Mesothelial cell of epicardium (in vitro differentiated cells): Measurements from ENCODE around the gene UGT1A10. TPM values are rescaled to one million over a fixed set of nuclear protein-coding genes. Genes with fewer than 3 reads are reported as not detected.
A peak's percentile ranks its signal among the peaks of the same experiment; 100 is the strongest.

ENCODE experiments used
- DNase-seq, 2 experiments: peaks; one replicate each; pipeline ENCODE4 v3.0.0; 2021; ENCODE audit warnings: low spot score in 2 of 2; ENCODE audit not compliant: unreplicated experiment in 2 of 2
- H3K27ac Mint-ChIP-seq: 2 replicates; pipeline ENCODE4 v1.8.0; 2021; ENCODE audit warnings: mixed read lengths
- H3K27me3 Mint-ChIP-seq: 2 replicates; pipeline ENCODE4 v1.8.0; 2021; ENCODE audit warnings: low read depth, mixed read lengths
- H3K36me3 Mint-ChIP-seq: 2 replicates; pipeline ENCODE4 v1.8.0; 2021; ENCODE audit warnings: mixed read lengths
- H3K4me1 Mint-ChIP-seq: 2 replicates; pipeline ENCODE4 v1.8.0; 2021; ENCODE audit warnings: mixed read lengths
- H3K4me3 Mint-ChIP-seq: 2 replicates; pipeline ENCODE4 v1.8.0; 2021; ENCODE audit warnings: mild to moderate bottlenecking, moderate library complexity, mixed read lengths
- H3K9me3 Mint-ChIP-seq: 2 replicates; pipeline ENCODE4 v1.8.0; 2021; ENCODE audit warnings: mixed read lengths
- CTCF ChIP-seq: fragments of 200-600 bp; sonication (generic); IDR thresholded peaks from one replicate; pipeline ENCODE4 v1.5.0; 2021; ENCODE audit warnings: antibody characterized with exemption; ENCODE audit not compliant: unreplicated experiment
- total RNA-seq: library from RNA; stranded (reverse); gene quantifications from 3 replicates; pipeline ENCODE4 v1.2.1, GENCODE V29; 2021

UGT1A10 gene
- total RNA-seq, 1 donor from 2014 or later, result not detected

GRCh38 chr2:233821709-233822100, 185.5 kb downstream of the UGT1A10 start:
- H3K36me3 Mint-ChIP-seq, result no peaks in the 10 kb centered on the region
- peaks cover 7% of the 10 kb centered on the region for H3K27me3 Mint-ChIP-seq
- H3K4me3 Mint-ChIP-seq, result no peak overlapping the region
- H3K9me3 Mint-ChIP-seq, result peaks cover 7% of the 10 kb centered on the region
- H3K4me1 Mint-ChIP-seq, result peaks cover 9% of the 10 kb centered on the region
- H3K27ac Mint-ChIP-seq, result no peak overlapping the region
- DNase-seq, result peak in 1 of 2 experiments; percentile 25
- no peak for TF ChIP-seq CTCF

GRCh38 chr2:233822101-233822771, 186.0 kb downstream of the UGT1A10 start:
- H3K27ac Mint-ChIP-seq, result no peak overlapping the region
- no peak for TF ChIP-seq CTCF
- no peaks in the 10 kb centered on the region for H3K36me3 Mint-ChIP-seq
- H3K27me3 Mint-ChIP-seq, result peaks cover 7% of the 10 kb centered on the region
- DNase-seq, result peak in 1 of 2 experiments; percentile 7
- peaks cover 3% of the 10 kb centered on the region for H3K4me1 Mint-ChIP-seq
- no peak overlapping the region for H3K4me3 Mint-ChIP-seq
- peaks cover 9% of the 10 kb centered on the region for H3K9me3 Mint-ChIP-seq

Other genes starting within 250 kb of the UGT1A10 start
- gene USP40, start 69.7 kb upstream of the UGT1A10 start, total RNA-seq, result 48.7 to 51.0 TPM (median 50.0 TPM) in 3 replicates
- gene UGT1A8, start 18.8 kb upstream of the UGT1A10 start, total RNA-seq, result not detected in 3 replicates
- gene UGT1A9, start 35.5 kb downstream of the UGT1A10 start, total RNA-seq, result not detected in 3 replicates
- not detected in 3 replicates for gene UGT1A7, start 45.5 kb downstream of the UGT1A10 start, total RNA-seq
- gene UGT1A6, start 56.4 kb downstream of the UGT1A10 start, total RNA-seq, result not detected in 3 replicates
- not detected in 3 replicates for gene UGT1A5, start 76.5 kb downstream of the UGT1A10 start, total RNA-seq
- not detected in 3 replicates for gene UGT1A4, start 82.3 kb downstream of the UGT1A10 start, total RNA-seq
- gene UGT1A3, start 92.6 kb downstream of the UGT1A10 start, total RNA-seq, result not detected in 3 replicates
- gene UGT1A1, start 123.8 kb downstream of the UGT1A10 start, total RNA-seq, result not detected in 3 replicates
- not detected in 3 replicates for gene MROH2A, start 141.9 kb downstream of the UGT1A10 start, total RNA-seq
- 13.5 to 19.4 TPM (median 17.6 TPM) in 3 replicates for gene HJURP, start 218.1 kb downstream of the UGT1A10 start, total RNA-seq